Measurements from ENCODE around the gene UBE2G2.

- TF ChIP-seq CTCF (IDR thresholded peaks at IDR 0.05) (peak in 2 of 6 experiments; percentile 21 to 27), POLR2A (IDR thresholded peaks at IDR 0.05) (peak in 3 of 4 donors; percentile 90 to 98 (median 98)), EP300 (IDR thresholded peaks at IDR 0.05) (no peak)
Measured at GRCh38 chr21:44817914-44818639, 16.5 kb upstream of the UBE2G2 start, which contains the start of gene SUMO3.

Data from upper lobe of left lung (tissue), 4 donors.